Spleen (tissue), 11 donors: ENCODE results near the gene RNF7. TPM values are rescaled to one million over a fixed set of nuclear protein-coding genes. Genes with fewer than 3 reads are reported as not detected.

Experiments used
- DNase-seq: peaks from one replicate; pipeline ENCODE4 v3.0.0-alpha.2; 2020
- H3K27ac ChIP-seq, 8 donors: fragments of 200-600 bp; sonication (generic) in 7 of 8; 1 replicate in 4 of 8; 2 replicates in 4 of 8; pipeline versions ENCODE4 v1.5.0 to v1.8.0; 2016 to 2021; ENCODE audit warnings: inconsistent platforms in 4 of 8, mild to moderate bottlenecking in 4 of 8, moderate library complexity in 1 of 8
- H3K27me3 ChIP-seq, 7 donors: fragments of 200-600 bp; sonication (generic) in 6 of 7; replicated peaks in 1 of 7; 1 replicate in 4 of 7; 2 replicates in 3 of 7; pipeline versions ENCODE4 v1.5.0 to v1.8.0; 2016 to 2021; ENCODE audit warnings: inconsistent platforms in 3 of 7, mild to moderate bottlenecking in 1 of 7
- H3K36me3 ChIP-seq, 6 donors: fragments of 200-600 bp; sonication (generic) in 5 of 6; 1 replicate in 4 of 6; 2 replicates in 2 of 6; pipeline versions ENCODE4 v1.5.0 to v1.8.0; 2016 to 2021; ENCODE audit warnings: inconsistent platforms in 2 of 6
- H3K4me1 ChIP-seq, 6 donors: fragments of 200-600 bp; sonication (generic) in 5 of 6; 1 replicate in 3 of 6; 2 replicates in 3 of 6; pipeline versions ENCODE4 v1.5.0 to v1.8.0; 2016 to 2021; ENCODE audit warnings: inconsistent platforms in 3 of 6
- H3K4me3 ChIP-seq, 8 donors: fragments of 200-600 bp; sonication (generic) in 7 of 8; 1 replicate in 4 of 8; 2 replicates in 4 of 8; pipeline versions ENCODE4 v1.5.0 to v1.8.0; 2016 to 2021; ENCODE audit warnings: inconsistent platforms in 4 of 8, mild to moderate bottlenecking in 4 of 8, moderate library complexity in 2 of 8
- H3K9me3 ChIP-seq, 8 donors: fragments of 200-600 bp; sonication (generic) in 7 of 8; 1 replicate in 4 of 8; 2 replicates in 4 of 8; pipeline versions ENCODE4 v1.5.0 to v1.8.0; 2016 to 2021; ENCODE audit warnings: inconsistent platforms in 4 of 8
- POLR2A ChIP-seq, 3 donors: fragments of 450-650 bp; IDR thresholded peaks; one replicate each; pipeline ENCODE4 v1.5.1; 2017; ENCODE audit warnings: antibody characterized with exemption in 3 of 3, mild to moderate bottlenecking in 1 of 3
- POLR2AphosphoS5 ChIP-seq, 3 donors: sonication (generic); formaldehyde crosslinking; IDR thresholded peaks; one replicate each; pipeline ENCODE4 v1.5.1; 2017; ENCODE audit warnings: antibody characterized with exemption in 3 of 3
- WGBS, 5 donors: extraction: QIAGEN DNeasy Blood & Tissue Kit in 3 of 5; methylation state at CpG; one replicate each; pipeline versions ENCODE4 v1.1.5 to v1.1.7; 2013 to 2018; 5-methylcytosine and 5-hydroxymethylcytosine counted together
- intact Hi-C: fragments of 100-400 bp; cut with DNase I; formaldehyde crosslinking; loops from one replicate; pipeline ENCODE4 v1.15.0; 2023; ENCODE audit warnings: low total_unique reads
- polyA plus RNA-seq, 3 donors: library from polyadenylated mRNA; stranded (reverse); fragments of 200-250 nt; gene quantifications; one replicate each; pipeline ENCODE4 v1.2.1, GENCODE V29; 2013
- total RNA-seq, 7 donors: library from RNA; depleted of rRNA in 3 of 7; stranded (reverse); fragments of >200 nt in 3 of 7; fragmentation: NEBNext Ultra II Directional in 4 of 7; extraction: Animal tissue kit (Norgen Biotek cat#: 25700) in 4 of 7; gene quantifications; one replicate each; pipeline versions ENCODE4 v1.1.0 to v1.2.1, GENCODE V29; 2016 to 2021
- TF ChIP-seq, protein P1 (sequence below), 11 experiments: fragments of 200-600 bp in 7 of 11; fragments of 450-650 bp in 4 of 11; sonication (generic) in 4 of 11; IDR thresholded peaks in 8 of 11; conservative IDR thresholded peaks in 3 of 11; 1 replicate in 7 of 11; 2 replicates in 4 of 11; pipeline versions ENCODE4 v1.4.0 to v1.8.0; 2016 to 2021; ENCODE audit warnings: antibody characterized with exemption in 11 of 11, inconsistent platforms in 4 of 11, mild to moderate bottlenecking in 1 of 11
- donor health status: healthy with polysubstance abuse.
- donor health status: DM: no; HTN: no; CAD: no; lungs with moderate emphysema.
- donor health status: DM: no; HTN: no; CAD: no.
- donor health status: Bipolar disorder and iron deficiency.
- donor health status: healthy.
- donor health status: DM: no; HTN: no; CAD: no.
- donor health status: DM: yes; HTN: yes; CAD: no.

RNF7 gene
- total and polyA plus RNA-seq, 10 donors, result 42.5 to 117 (median 61.6) TPM

DNA sequence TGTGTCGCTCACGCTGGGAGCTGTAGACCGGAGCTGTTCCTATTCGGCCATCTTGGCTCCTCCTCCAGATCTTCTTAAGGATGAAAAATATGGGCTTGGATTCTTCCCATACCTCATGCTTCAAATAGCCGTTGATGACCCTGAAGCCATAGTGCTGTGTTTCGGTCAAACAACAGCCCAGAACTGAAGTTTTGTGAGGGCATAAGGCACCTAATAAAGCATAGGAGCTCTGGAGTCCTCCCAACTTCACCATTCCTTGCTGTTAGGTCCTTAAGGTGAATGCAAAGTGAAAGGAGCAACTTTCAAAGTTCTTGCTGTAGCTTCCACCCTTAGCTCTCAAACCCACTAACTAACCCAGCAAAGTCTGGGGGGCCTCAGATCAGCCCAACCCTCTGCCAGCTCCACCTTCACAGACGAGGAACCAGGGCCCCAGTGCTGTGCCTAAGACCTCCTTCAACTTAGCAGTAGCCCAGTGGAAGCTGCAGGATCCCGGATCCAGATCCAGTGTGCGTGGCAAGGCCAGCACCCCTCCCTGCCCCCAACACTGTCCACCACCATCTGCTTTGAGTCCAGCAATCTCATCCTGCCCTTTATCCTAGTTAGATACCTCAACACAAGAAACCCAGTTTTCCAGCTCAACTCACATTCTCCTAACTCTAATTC, 25.1 kb downstream of the RNF7 start, which contains the start of gene GRK7:
Gene GRK7 (plus strand): TSS at position 321 of the 663 bp plus-strand sequence. CDS start 14,877 bp downstream, outside the sequence.
- TF ChIP-seq, protein P1, sequence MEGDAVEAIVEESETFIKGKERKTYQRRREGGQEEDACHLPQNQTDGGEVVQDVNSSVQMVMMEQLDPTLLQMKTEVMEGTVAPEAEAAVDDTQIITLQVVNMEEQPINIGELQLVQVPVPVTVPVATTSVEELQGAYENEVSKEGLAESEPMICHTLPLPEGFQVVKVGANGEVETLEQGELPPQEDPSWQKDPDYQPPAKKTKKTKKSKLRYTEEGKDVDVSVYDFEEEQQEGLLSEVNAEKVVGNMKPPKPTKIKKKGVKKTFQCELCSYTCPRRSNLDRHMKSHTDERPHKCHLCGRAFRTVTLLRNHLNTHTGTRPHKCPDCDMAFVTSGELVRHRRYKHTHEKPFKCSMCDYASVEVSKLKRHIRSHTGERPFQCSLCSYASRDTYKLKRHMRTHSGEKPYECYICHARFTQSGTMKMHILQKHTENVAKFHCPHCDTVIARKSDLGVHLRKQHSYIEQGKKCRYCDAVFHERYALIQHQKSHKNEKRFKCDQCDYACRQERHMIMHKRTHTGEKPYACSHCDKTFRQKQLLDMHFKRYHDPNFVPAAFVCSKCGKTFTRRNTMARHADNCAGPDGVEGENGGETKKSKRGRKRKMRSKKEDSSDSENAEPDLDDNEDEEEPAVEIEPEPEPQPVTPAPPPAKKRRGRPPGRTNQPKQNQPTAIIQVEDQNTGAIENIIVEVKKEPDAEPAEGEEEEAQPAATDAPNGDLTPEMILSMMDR (IDR thresholded peaks at IDR 0.05 in 8 of 11, conservative IDR thresholded peaks at IDR 0.05 in 3 of 11), result no peak
- TF ChIP-seq POLR2A (IDR thresholded peaks at IDR 0.05) (no peak), POLR2AphosphoS5 (IDR thresholded peaks at IDR 0.05) (no peak)
- Histone ChIP-seq H3K4me1 (peaks cover 0 to 4% (median 0%) of the 10 kb centered on the region in 6 donors), H3K27me3 (no peaks in the 10 kb centered on the region), H3K27ac (no peak within 1 kb of the TSS), H3K4me3 (no peak within 1 kb of the TSS), H3K36me3 (no peaks in the 10 kb centered on the region), H3K9me3 (no peaks in the 10 kb centered on the region)
- DNase-seq, result no peak
- intact Hi-C loops, result no loop called here
- WGBS, 5 donors, result 89 to 96% (median 91%) methylated on average over 7 to 9 of the region's 9 CpGs

- Histone ChIP-seq H3K4me1 (peaks cover 0 to 4% (median 0%) of the 10 kb centered on the region in 6 donors), H3K36me3 (no peaks in the 10 kb centered on the region), H3K27ac (no peak overlapping the region), H3K27me3 (no peaks in the 10 kb centered on the region), H3K9me3 (no peaks in the 10 kb centered on the region), H3K4me3 (no peak overlapping the region)
- intact Hi-C loops, result no loop called here
- WGBS, 5 donors, result 85 to 97% (median 92%) methylated on average over 2 of the region's 2 CpGs
- no peak for DNase-seq
- TF ChIP-seq, protein P1 (IDR thresholded peaks at IDR 0.05 in 8 of 11, conservative IDR thresholded peaks at IDR 0.05 in 3 of 11), result no peak
- TF ChIP-seq POLR2A (IDR thresholded peaks at IDR 0.05) (no peak), POLR2AphosphoS5 (IDR thresholded peaks at IDR 0.05) (no peak)
These were observed 25.9 kb downstream of the RNF7 start for GRCh38 chr3:141764045-141764444.

GRCh38 chr3:141764465-141764864, 26.4 kb downstream of the RNF7 start:
- Histone ChIP-seq H3K27me3 (no peaks in the 10 kb centered on the region), H3K27ac (no peak overlapping the region), H3K4me3 (no peak overlapping the region), H3K4me1 (peaks cover 0 to 4% (median 0%) of the 10 kb centered on the region in 6 donors), H3K36me3 (no peaks in the 10 kb centered on the region), H3K9me3 (no peaks in the 10 kb centered on the region)
- WGBS, 5 donors, result 88 to 97% (median 97%) methylated on average over 1 of the region's 1 CpG
- intact Hi-C loops, result no loop called here
- no peak for DNase-seq
- TF ChIP-seq, protein P1 (IDR thresholded peaks at IDR 0.05 in 8 of 11, conservative IDR thresholded peaks at IDR 0.05 in 3 of 11), result no peak
- TF ChIP-seq POLR2AphosphoS5 (IDR thresholded peaks at IDR 0.05) (no peak), POLR2A (IDR thresholded peaks at IDR 0.05) (no peak)

DNA sequence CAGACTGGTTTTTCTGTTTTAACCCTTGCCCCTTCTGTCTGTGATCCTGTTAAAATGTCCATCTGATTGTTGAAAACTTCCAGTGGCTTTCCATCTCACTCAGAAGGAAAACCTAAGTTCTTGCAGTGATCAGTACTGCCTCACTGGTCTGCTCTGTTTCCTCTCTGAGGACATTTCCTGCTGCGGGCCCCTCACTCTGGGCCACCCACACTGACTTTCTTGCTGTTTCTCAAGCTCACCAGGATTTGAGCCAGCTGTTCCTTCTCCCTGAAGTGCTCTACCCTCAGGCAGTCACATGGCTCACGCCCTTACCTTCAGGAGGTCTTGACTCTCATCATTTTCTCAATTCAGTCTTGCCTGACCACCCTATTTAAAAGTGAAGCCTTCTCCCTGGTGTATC, 26.9 kb downstream of the RNF7 start:
- H3K9me3 ChIP-seq, result no peaks in the 10 kb centered on the region
- no peak for DNase-seq
- no peak overlapping the region for H3K4me3 ChIP-seq
- no peaks in the 10 kb centered on the region for H3K27me3 ChIP-seq
- no peak for TF ChIP-seq POLR2AphosphoS5 (IDR thresholded peaks at IDR 0.05)
- no peak for TF ChIP-seq POLR2A (IDR thresholded peaks at IDR 0.05)
- TF ChIP-seq, protein P1 (IDR thresholded peaks at IDR 0.05 in 8 of 11, conservative IDR thresholded peaks at IDR 0.05 in 3 of 11), result no peak
- intact Hi-C loops, result no loop called here
- H3K36me3 ChIP-seq, result no peaks in the 10 kb centered on the region
- no peak overlapping the region for H3K27ac ChIP-seq
- 39 to 74% (median 60%) methylated on average over 2 of the region's 2 CpGs for whole genome bisulfite sequencing, 5 donors
- peaks cover 0 to 4% (median 0%) of the 10 kb centered on the region in 6 donors for H3K4me1 ChIP-seq
